ENCODE data around the gene TMEM121. TPM values are rescaled to one million over a fixed set of nuclear protein-coding genes. Genes with fewer than 3 reads are reported as not detected.
A peak's percentile ranks its signal among the peaks of the same experiment; 100 is the strongest.
"Not testable (repeated sequence)": the region's sequence is repeated elsewhere in the genome, so short reads cannot be mapped to it uniquely, and the experiment has no call there.

The TMEM121 gene
- polyA plus RNA-seq, 3 donors, result 0.08 to 0.11 TPM; not detected in 1

DNA sequence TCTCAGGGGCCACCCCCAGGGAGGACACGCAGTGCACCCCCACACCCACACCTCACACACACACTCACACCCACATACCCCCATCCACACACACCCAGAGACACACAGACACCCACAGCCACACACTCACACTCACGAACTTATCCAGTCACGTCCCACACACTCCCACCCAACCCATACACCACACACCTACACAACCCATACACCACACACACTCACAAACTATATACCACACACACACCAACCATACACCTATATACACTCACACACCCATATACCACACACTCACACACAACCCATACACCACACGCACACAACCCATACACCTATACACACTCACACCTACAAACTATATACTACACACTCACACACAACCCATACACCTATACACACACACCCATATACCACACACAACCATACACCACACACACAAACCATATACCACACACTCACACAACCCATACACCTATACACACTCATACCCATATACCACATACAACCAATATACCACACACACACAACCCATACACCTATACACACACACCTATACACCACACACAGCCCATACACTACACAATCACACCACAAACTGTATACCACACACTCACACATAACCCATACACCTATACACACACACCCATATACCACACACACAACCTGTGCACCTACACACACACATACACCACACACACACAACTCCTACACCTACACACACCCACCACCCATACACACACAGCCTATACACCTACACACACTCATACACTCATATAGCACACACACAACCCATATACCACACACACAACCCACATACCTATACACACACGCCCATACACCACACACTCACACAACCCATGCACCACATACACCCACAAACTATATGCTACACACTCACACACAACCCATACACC lies 42.7 kb downstream of the TMEM121 start:
- H3K4me1 ChIP-seq (ENCODE audit: control insufficient read depth in 1 of 2, insufficient read depth in 2 of 2, low read length in 2 of 2), result no peaks in the 10 kb centered on the region

GRCh38 chr14:105570482-105570881 lies 44.1 kb downstream of the TMEM121 start:
- H3K79me2 ChIP-seq (ENCODE audit: insufficient read depth, low read length), result no peaks in the 10 kb centered on the region
- H3K9me3 ChIP-seq (replicated peaks in 1 of 2; ENCODE audit: control insufficient read depth in 1 of 2, insufficient read depth in 1 of 2, low read length in 2 of 2), result peaks cover 8 to 9% of the 10 kb centered on the region in 2 donors
- no peak for TF ChIP-seq CTCF (IDR thresholded peaks at IDR 0.05)
- Mint-ChIP-seq H3K4me3 (no peak overlapping the region), H3K9me3 (peaks cover 0 to 21% (median 5%) of the 10 kb centered on the region in 7 donors), H3K4me1 (no peaks in the 10 kb centered on the region), H3K27ac (peak overlapping the region in 2 of 7 donors; percentile 27 to 50), H3K27me3 (ENCODE audit: low read depth in 3 of 3) (peaks cover 0 to 2% (median 0%) of the 10 kb centered on the region in 3 donors), H3K36me3 (no peaks in the 10 kb centered on the region)
- no peaks in the 10 kb centered on the region for H3K27me3 ChIP-seq (ENCODE audit: control insufficient read depth in 2 of 2, insufficient read depth in 2 of 2, low read length in 2 of 2)
- intact Hi-C loops (cut with micrococcal nuclease), result no loop called here
- H3K9ac ChIP-seq (ENCODE audit: insufficient read depth, low read length, poor library complexity, severe bottlenecking), result no peak overlapping the region
- H3K4me3 ChIP-seq (replicated peaks in 1 of 3; ENCODE audit: low read depth in 2 of 3, low read length in 3 of 3), result no peak overlapping the region
- H2AFZ ChIP-seq (ENCODE audit: insufficient read depth, low read depth, low read length, poor library complexity, severe bottlenecking), result no peak overlapping the region
- H4K20me1 ChIP-seq (ENCODE audit: insufficient read depth, low read length), result no peaks in the 10 kb centered on the region
- H3K27ac ChIP-seq (ENCODE audit: low read depth in 1 of 2, low read length in 2 of 2), result no peak overlapping the region
- 95% methylated on average over 1 of the region's 1 CpG for WGBS (ENCODE audit: insufficient coverage)
- no peak for DNase-seq
- no peak overlapping the region for H3K4me2 ChIP-seq (replicated peaks; ENCODE audit: extremely low read depth, low read length, poor library complexity, severe bottlenecking)
- H3K4me1 ChIP-seq (ENCODE audit: control insufficient read depth in 1 of 2, insufficient read depth in 2 of 2, low read length in 2 of 2), result no peaks in the 10 kb centered on the region
- no peaks in the 10 kb centered on the region for H3K36me3 ChIP-seq (replicated peaks in 1 of 2; ENCODE audit: control insufficient read depth in 1 of 2, insufficient read depth in 2 of 2, low read length in 2 of 2)

More for the DNA sequence above, 42.7 kb downstream of the TMEM121 start:
- DNase-seq, result no peak
- peaks cover 0 to 2% (median 0%) of the 10 kb centered on the region in 3 donors for H3K27me3 Mint-ChIP-seq (ENCODE audit: low read depth in 3 of 3)
- Histone ChIP-seq H3K27ac (ENCODE audit: low read depth in 1 of 2, low read length in 2 of 2) (no peak overlapping the region), H3K79me2 (ENCODE audit: insufficient read depth, low read length) (no peaks in the 10 kb centered on the region), H3K9me3 (replicated peaks in 1 of 2; ENCODE audit: control insufficient read depth in 1 of 2, insufficient read depth in 1 of 2, low read length in 2 of 2) (peaks cover 8 to 9% of the 10 kb centered on the region in 2 donors), H3K9ac (ENCODE audit: insufficient read depth, low read length, poor library complexity, severe bottlenecking) (no peak overlapping the region), H2AFZ (ENCODE audit: insufficient read depth, low read depth, low read length, poor library complexity, severe bottlenecking) (no peak overlapping the region), H3K36me3 (replicated peaks in 1 of 2; ENCODE audit: control insufficient read depth in 1 of 2, insufficient read depth in 2 of 2, low read length in 2 of 2) (no peaks in the 10 kb centered on the region), H3K27me3 (ENCODE audit: control insufficient read depth in 2 of 2, insufficient read depth in 2 of 2, low read length in 2 of 2) (no peaks in the 10 kb centered on the region), H3K4me3 (replicated peaks in 1 of 3; ENCODE audit: low read depth in 2 of 3, low read length in 3 of 3) (no peak overlapping the region), H3K4me2 (replicated peaks; ENCODE audit: extremely low read depth, low read length, poor library complexity, severe bottlenecking) (no peak overlapping the region), H4K20me1 (ENCODE audit: insufficient read depth, low read length) (no peaks in the 10 kb centered on the region)
- intact Hi-C loops (cut with micrococcal nuclease), result loop anchor here (5.0 to 10.0 kb wide), 2 partner anchors 116 to 118 kb away; no protein-coding TSS in a partner anchor
- H3K4me3 Mint-ChIP-seq, result no peak overlapping the region
- no peak overlapping the region for H3K27ac Mint-ChIP-seq
- H3K36me3 Mint-ChIP-seq, result no peaks in the 10 kb centered on the region
- TF ChIP-seq CTCF (IDR thresholded peaks at IDR 0.05), result no peak
- no peaks in the 10 kb centered on the region for H3K4me1 Mint-ChIP-seq
- H3K9me3 Mint-ChIP-seq, result peaks cover 0 to 24% (median 5%) of the 10 kb centered on the region in 7 donors
- WGBS (ENCODE audit: insufficient coverage), result 100% methylated on average over 4 of the region's 5 CpGs

DNA sequence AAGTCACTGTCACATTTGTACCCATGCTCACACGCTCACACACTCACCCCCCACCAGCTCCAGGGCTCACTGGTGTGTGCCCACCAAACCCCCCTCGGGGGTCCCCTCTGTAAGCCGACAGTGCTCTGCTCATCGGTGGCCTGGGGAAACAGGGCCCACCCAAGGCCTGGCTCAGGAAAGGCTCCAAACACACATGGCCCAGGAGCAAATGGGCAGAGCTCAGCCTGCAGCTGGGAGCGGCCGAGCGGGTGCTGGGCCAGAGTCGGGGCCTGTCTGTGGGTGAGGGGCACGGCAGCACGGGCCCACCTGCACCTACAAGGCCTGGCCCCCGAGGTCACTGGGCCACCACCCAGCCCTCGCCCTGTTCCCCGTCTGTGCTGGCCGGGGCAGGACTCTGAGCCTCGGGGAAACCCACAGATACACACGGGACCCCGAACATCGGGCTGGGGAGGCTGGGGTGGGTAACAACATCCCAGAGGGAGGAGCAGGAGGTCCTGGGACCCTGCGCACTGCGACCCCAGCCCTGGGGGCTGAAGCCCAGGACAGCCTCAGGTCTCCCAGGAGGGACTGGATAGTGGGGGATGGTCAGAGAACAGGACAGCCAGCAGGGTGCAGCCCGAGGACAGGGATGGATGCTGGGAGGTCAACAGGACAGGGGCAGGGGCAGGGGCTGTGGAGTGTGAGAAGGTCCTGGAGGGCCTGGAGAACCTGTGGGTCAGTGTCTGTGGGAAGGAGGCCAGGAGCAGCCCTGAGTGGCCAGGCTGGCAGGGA lies 45.0 kb downstream of the TMEM121 start:
- Mint-ChIP-seq H3K9me3 (peaks cover 0 to 21% (median 5%) of the 10 kb centered on the region in 7 donors), H3K27ac (peak overlapping the region in 1 of 7 donors; percentile 67)
- H3K79me2 ChIP-seq (ENCODE audit: insufficient read depth, low read length); H3K36me3 Mint-ChIP-seq; H3K9ac ChIP-seq (ENCODE audit: insufficient read depth, low read length, poor library complexity, severe bottlenecking); H3K4me2 ChIP-seq (replicated peaks; ENCODE audit: extremely low read depth, low read length, poor library complexity, severe bottlenecking); H3K27me3 ChIP-seq (ENCODE audit: control insufficient read depth in 2 of 2, insufficient read depth in 2 of 2, low read length in 2 of 2); H3K4me1 ChIP-seq (ENCODE audit: control insufficient read depth in 1 of 2, insufficient read depth in 2 of 2, low read length in 2 of 2); H3K4me3 ChIP-seq (replicated peaks in 1 of 3; ENCODE audit: low read depth in 2 of 3, low read length in 3 of 3); DNase-seq; H3K36me3 ChIP-seq (replicated peaks in 1 of 2; ENCODE audit: control insufficient read depth in 1 of 2, insufficient read depth in 2 of 2, low read length in 2 of 2); H4K20me1 ChIP-seq (ENCODE audit: insufficient read depth, low read length); H3K27ac ChIP-seq (ENCODE audit: low read depth in 1 of 2, low read length in 2 of 2); H3K4me3 Mint-ChIP-seq; H2AFZ ChIP-seq (ENCODE audit: insufficient read depth, low read depth, low read length, poor library complexity, severe bottlenecking); H3K27me3 Mint-ChIP-seq (ENCODE audit: low read depth in 3 of 3); H3K4me1 Mint-ChIP-seq; H3K9me3 ChIP-seq (replicated peaks in 1 of 2; ENCODE audit: control insufficient read depth in 1 of 2, insufficient read depth in 1 of 2, low read length in 2 of 2); intact Hi-C loops (cut with micrococcal nuclease): not testable (repeated sequence)
- WGBS (ENCODE audit: insufficient coverage), result 83% methylated on average over 5 of the region's 21 CpGs

All from CD14-positive monocyte (primary cell).